HUDEP-2 (cell line): Measurements from ENCODE around the gene MATCAP1.

ENCODE experiments used
- DNase-seq, 76 experiments: peaks; one replicate each; lab custom pipeline; 2025; ENCODE audit not compliant: unreplicated experiment in 76 of 76; lab: John Stamatoyannopoulos, UW

The MATCAP1 gene

GRCh38 chr16:67144943-67145342 lies 38.8 kb downstream of the MATCAP1 start:
- no peak for DNase-seq

GRCh38 chr16:67142342-67142741 lies 41.4 kb downstream of the MATCAP1 start:
- DNase-seq = no peak

GRCh38 chr16:67141391-67141790 lies 42.4 kb downstream of the MATCAP1 start:
- no peak for DNase-seq

- no peak for DNase-seq
Measured at GRCh38 chr16:67137605-67138004, 46.2 kb downstream of the MATCAP1 start.

GRCh38 chr16:67129422-67129821 lies 54.3 kb downstream of the MATCAP1 start:
- no peak for DNase-seq

- no peak for DNase-seq
Measured at GRCh38 chr16:67128887-67129286, 54.9 kb downstream of the MATCAP1 start.

- DNase-seq = no peak
Measured at GRCh38 chr16:67128417-67128816, 55.3 kb downstream of the MATCAP1 start.
